Subcutaneous abdominal adipose tissue (tissue), 5 donors: ENCODE data around the gene MEGF9.

ENCODE experiments used
- H3K27ac ChIP-seq: one replicate; pipeline ENCODE4 v1.7.0; 2013; ENCODE audit warnings: low read depth, mild to moderate bottlenecking, inconsistent platforms, low read length, moderate library complexity
- H3K27me3 ChIP-seq, 5 donors: one replicate each; pipeline ENCODE4 v1.7.0; 2013; ENCODE audit warnings: low read length in 5 of 5, inconsistent platforms in 1 of 5; ENCODE audit not compliant: control insufficient read depth in 5 of 5, insufficient read depth in 4 of 5
- H3K36me3 ChIP-seq, 5 donors: one replicate each; pipeline ENCODE4 v1.7.0; 2013; ENCODE audit warnings: low read length in 5 of 5; ENCODE audit not compliant: control insufficient read depth in 5 of 5, insufficient read depth in 5 of 5
- H3K4me1 ChIP-seq, 5 donors: one replicate each; pipeline ENCODE4 v1.7.0; 2013; ENCODE audit warnings: low read length in 5 of 5, mild to moderate bottlenecking in 3 of 5, moderate library complexity in 1 of 5; ENCODE audit not compliant: control insufficient read depth in 5 of 5, insufficient read depth in 5 of 5
- H3K4me3 ChIP-seq, 5 donors: one replicate each; pipeline ENCODE4 v1.7.0; 2013; ENCODE audit warnings: low read length in 5 of 5, low read depth in 1 of 5
- H3K9ac ChIP-seq, 5 donors: one replicate each; pipeline ENCODE4 v1.7.0; 2013; ENCODE audit warnings: low read length in 5 of 5, mild to moderate bottlenecking in 4 of 5, moderate library complexity in 3 of 5
- H3K9me3 ChIP-seq, 5 donors: one replicate each; pipeline ENCODE4 v1.7.0; 2013; ENCODE audit warnings: low read length in 5 of 5; ENCODE audit not compliant: control insufficient read depth in 5 of 5
- donor health status: healthy.
- donor health status: healthy.
- donor health status: healthy.
- donor health status: healthy.
- donor health status: healthy.

The MEGF9 gene

DNA sequence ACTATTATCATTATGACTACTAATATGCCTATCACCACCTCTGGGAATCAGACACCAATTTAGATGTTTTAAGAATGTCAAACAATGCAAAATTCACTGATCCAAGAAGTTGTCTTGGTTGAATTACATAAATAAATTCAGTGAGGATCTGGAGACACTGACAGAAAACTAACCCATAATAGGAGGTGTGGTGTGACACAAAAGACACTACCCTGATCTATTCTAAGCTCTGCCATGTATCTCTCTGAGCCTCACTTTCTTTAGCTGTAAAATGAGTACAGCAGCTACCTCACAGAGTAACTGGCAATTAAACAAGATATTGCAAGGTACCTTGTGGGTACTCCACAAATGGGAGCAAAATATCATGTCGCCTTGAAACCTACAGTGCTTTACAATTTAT lies 141.8 kb downstream of the MEGF9 start:
- Histone ChIP-seq H3K27ac (no peak overlapping the region), H3K36me3 (peaks cover 17 to 52% (median 39%) of the 10 kb centered on the region in 5 donors), H3K4me3 (no peak overlapping the region), H3K9me3 (no peaks in the 10 kb centered on the region), H3K27me3 (no peaks in the 10 kb centered on the region), H3K4me1 (peaks cover 0 to 24% (median 12%) of the 10 kb centered on the region in 5 donors), H3K9ac (no peak overlapping the region)

DNA sequence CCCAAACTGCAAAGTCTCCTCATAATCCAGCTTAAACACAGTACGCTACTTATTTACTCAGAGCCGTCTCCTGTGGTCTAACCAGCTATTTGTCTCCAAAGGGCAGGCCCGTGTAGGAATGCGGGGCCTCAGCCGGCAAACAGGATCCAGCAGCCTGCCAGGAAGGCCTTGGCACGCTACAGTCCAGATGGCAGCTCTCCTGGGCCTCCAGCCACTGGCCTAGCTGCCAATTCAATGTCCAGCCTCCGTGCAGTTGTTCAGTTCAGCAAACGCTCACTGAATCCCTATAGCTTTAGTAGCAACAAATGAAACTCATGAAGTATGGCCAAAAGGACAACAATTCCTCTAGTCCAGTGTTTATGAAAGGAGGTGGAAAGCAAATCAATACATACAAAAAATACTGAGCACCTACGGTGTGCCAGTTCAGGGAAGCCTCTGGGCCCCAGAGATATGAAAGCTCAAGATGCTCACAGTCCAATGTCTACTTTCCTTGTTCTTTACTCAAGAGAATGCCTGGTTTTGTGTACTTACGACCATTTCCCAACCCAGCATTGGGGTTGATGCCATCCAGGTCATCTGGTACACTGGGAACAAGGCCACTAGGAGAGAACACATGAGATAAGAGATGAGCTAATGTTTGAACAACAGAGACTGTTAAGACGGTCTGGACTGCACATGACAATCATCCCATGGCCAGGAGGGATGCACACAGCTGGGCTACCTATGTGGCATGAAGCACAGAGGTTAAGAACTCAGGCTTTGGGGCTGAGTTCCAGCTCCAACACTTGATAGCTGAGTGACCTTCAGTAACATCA lies 142.6 kb downstream of the MEGF9 start:
- no peaks in the 10 kb centered on the region for H3K27me3 ChIP-seq
- H3K9ac ChIP-seq, result peak overlapping the region in 2 of 5 donors; percentile 1 to 3
- peaks cover 0 to 24% (median 12%) of the 10 kb centered on the region in 5 donors for H3K4me1 ChIP-seq
- H3K36me3 ChIP-seq, result peaks cover 22 to 56% (median 45%) of the 10 kb centered on the region in 5 donors
- H3K9me3 ChIP-seq, result no peaks in the 10 kb centered on the region
- no peak overlapping the region for H3K4me3 ChIP-seq
- peak overlapping the region; percentile 38 for H3K27ac ChIP-seq

- peaks cover 0 to 24% (median 12%) of the 10 kb centered on the region in 5 donors for H3K4me1 ChIP-seq
- H3K9me3 ChIP-seq, result no peaks in the 10 kb centered on the region
- no peak overlapping the region for H3K4me3 ChIP-seq
- peaks cover 28 to 66% (median 57%) of the 10 kb centered on the region in 5 donors for H3K36me3 ChIP-seq
- no peaks in the 10 kb centered on the region for H3K27me3 ChIP-seq
- no peak overlapping the region for H3K9ac ChIP-seq
- H3K27ac ChIP-seq, result no peak overlapping the region
These were observed 144.0 kb downstream of the MEGF9 start for GRCh38 chr9:120570296-120570695.

GRCh38 chr9:120569556-120569955 lies 144.7 kb downstream of the MEGF9 start:
- Histone ChIP-seq H3K36me3 (peaks cover 28 to 74% (median 61%) of the 10 kb centered on the region in 5 donors), H3K4me1 (peaks cover 0 to 24% (median 12%) of the 10 kb centered on the region in 5 donors), H3K9me3 (no peaks in the 10 kb centered on the region), H3K27me3 (no peaks in the 10 kb centered on the region), H3K9ac (no peak overlapping the region), H3K27ac (no peak overlapping the region), H3K4me3 (no peak overlapping the region)

DNA sequence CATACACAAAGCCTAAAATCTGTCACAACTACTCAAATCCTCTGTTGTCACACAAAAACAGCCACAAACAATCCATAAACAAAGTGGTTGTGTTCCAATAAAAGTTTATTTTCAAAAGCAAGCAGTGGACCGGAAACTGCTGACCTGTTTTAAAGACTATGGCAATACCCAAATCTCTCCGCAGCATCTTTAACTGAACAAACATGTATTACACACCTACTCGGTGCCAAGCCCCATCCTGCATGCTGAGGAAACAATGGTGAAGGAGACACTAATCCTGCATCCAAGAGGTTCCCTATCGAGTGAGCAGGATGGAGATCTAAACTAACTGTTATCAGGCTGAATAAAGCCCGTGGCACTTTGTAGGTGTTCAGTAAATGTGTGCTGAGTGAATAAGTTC lies 145.5 kb downstream of the MEGF9 start:
- no peak overlapping the region for H3K9ac ChIP-seq
- no peaks in the 10 kb centered on the region for H3K27me3 ChIP-seq
- H3K4me3 ChIP-seq, result no peak overlapping the region
- H3K9me3 ChIP-seq, result no peaks in the 10 kb centered on the region
- H3K27ac ChIP-seq, result no peak overlapping the region
- peaks cover 0 to 24% (median 12%) of the 10 kb centered on the region in 5 donors for H3K4me1 ChIP-seq
- peaks cover 30 to 78% (median 62%) of the 10 kb centered on the region in 5 donors for H3K36me3 ChIP-seq

DNA sequence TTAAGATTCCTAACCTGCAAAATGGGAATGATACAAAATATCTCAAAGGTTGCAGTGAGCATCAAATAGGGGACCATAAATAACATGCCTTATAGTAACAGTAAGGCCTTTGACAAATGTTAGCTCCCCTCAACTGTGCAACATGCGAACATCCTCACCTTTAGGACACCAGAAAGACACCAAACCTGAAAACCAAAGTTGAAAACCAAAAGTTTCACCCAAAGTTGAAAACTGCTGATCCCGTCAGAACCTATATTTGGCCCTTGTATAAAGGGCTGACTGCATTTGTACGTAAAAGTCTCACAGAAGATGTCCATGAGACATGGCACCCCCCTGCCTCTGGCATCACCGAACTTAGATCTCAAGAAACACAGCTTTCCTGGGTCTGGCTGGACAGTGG lies 146.4 kb downstream of the MEGF9 start:
- Histone ChIP-seq H3K27me3 (no peaks in the 10 kb centered on the region), H3K27ac (no peak overlapping the region), H3K9me3 (no peaks in the 10 kb centered on the region), H3K9ac (no peak overlapping the region), H3K36me3 (peaks cover 31 to 88% (median 69%) of the 10 kb centered on the region in 5 donors), H3K4me3 (no peak overlapping the region), H3K4me1 (peaks cover 0 to 23% (median 12%) of the 10 kb centered on the region in 5 donors)

DNA sequence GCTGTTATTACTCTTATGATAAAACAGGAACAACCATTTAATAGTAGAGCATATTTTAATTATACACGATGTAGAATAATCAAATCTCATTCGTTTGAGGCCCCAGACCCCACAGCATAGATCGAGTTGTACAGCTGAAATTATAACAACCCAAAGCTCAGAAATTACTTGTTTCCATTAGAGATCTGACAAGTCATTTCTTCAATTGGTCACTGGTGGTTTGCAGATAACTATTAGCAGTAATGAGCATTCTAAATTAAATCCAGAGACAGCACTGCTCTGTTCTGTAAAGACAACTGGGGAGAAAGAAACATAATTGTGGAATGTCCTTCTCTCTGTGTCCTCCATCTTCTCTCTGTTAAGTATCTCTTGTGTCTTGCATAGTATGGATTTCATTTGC lies 147.2 kb downstream of the MEGF9 start:
- Histone ChIP-seq H3K36me3 (peaks cover 31 to 95% (median 71%) of the 10 kb centered on the region in 5 donors), H3K27ac (no peak overlapping the region), H3K27me3 (no peaks in the 10 kb centered on the region), H3K4me1 (peaks cover 0 to 17% (median 11%) of the 10 kb centered on the region in 5 donors), H3K9me3 (no peaks in the 10 kb centered on the region), H3K9ac (no peak overlapping the region), H3K4me3 (no peak overlapping the region)

DNA sequence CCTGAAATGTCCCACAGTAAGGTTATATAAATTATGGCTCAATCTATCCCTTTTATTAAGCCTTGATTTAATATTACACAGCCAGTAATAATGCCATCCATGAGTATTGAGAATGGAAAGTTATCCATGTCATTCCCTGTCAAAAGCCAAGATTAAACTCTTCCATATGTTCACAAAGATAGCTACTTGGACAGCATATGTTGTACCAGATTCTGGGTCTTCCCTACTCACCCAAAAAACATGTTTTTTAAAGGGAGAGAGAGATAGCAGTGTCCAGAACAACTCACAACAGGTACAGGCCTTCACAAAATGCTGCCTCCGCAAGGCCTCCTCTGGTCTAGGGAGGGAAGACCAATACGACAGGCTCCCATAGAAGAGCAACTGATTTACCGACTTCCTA lies 149.7 kb downstream of the MEGF9 start:
- H3K27ac ChIP-seq, result no peak overlapping the region
- no peaks in the 10 kb centered on the region for H3K4me1 ChIP-seq
- no peak overlapping the region for H3K9ac ChIP-seq
- peaks cover 35 to 79% (median 56%) of the 10 kb centered on the region in 5 donors for H3K36me3 ChIP-seq
- no peak overlapping the region for H3K4me3 ChIP-seq
- H3K27me3 ChIP-seq, result no peaks in the 10 kb centered on the region
- H3K9me3 ChIP-seq, result no peaks in the 10 kb centered on the region

- Histone ChIP-seq H3K36me3 (peaks cover 27 to 62% (median 42%) of the 10 kb centered on the region in 5 donors), H3K9ac (no peak overlapping the region), H3K9me3 (no peaks in the 10 kb centered on the region), H3K4me3 (no peak overlapping the region), H3K27ac (no peak overlapping the region), H3K27me3 (no peaks in the 10 kb centered on the region), H3K4me1 (no peaks in the 10 kb centered on the region)
These were observed 151.3 kb downstream of the MEGF9 start for GRCh38 chr9:120562861-120563443.

GRCh38 chr9:120561709-120562108 lies 152.6 kb downstream of the MEGF9 start:
- no peak overlapping the region for H3K4me3 ChIP-seq
- no peak overlapping the region for H3K9ac ChIP-seq
- no peaks in the 10 kb centered on the region for H3K27me3 ChIP-seq
- H3K9me3 ChIP-seq, result no peaks in the 10 kb centered on the region
- no peaks in the 10 kb centered on the region for H3K4me1 ChIP-seq
- no peak overlapping the region for H3K27ac ChIP-seq
- H3K36me3 ChIP-seq, result peaks cover 18 to 56% (median 32%) of the 10 kb centered on the region in 5 donors
